Stimulated activated CD4-positive, alpha-beta T cell treated with anti-CD3 and anti-CD28 coated beads, Interleukin-1b, Interleukin-23, amount 100 ng/mL, for 1 hour (primary cell): ENCODE data around the gene PAPSS1.
"Not testable (repeated sequence)": the region's sequence is repeated elsewhere in the genome, so short reads cannot be mapped to it uniquely, and the experiment has no call there.

Experiments used
- DNase-seq, 2 donors: peaks; one replicate each; pipeline ENCODE4 v3.0.0-alpha.2; 2020; ENCODE audit warnings: low read depth in 2 of 2

The PAPSS1 gene

GRCh38 chr4:107719922-107720722 lies at the start of gene PAPSS1:
PAPSS1 (minus strand) TSS chr4:107720234; CDS start chr4:107720179, 55 bp downstream.
- peak; percentile 86 to 90 for DNase-seq

DNA sequence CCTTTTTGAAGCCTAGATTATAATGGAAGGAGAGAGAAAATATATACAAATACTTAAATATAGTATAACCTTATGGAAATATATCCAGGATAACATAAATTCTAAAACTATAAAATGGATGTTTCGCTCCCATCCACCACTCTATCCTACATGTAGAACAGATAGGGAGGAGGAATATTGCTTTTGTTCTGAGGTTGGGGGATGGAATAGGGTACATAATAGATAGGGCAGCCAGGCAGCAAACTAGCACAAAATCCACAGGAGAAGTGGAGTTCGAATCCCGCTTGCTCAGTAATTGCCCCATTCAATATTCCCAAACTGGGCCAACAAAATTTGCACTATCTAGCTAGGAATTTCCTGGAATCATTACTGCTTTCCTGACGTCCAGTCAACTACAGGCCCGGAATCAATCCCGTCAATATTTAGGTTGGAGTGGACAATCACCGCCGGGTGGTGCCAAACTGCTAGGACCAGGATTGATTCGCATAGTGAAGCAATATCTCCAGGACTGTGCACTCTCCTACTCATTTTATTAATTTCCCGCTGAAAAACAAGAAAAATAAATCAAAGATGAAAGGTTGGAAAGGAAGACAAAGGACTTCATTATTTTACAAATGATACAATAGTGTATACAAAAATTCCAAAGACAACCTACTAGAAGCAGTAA lies 40.4 kb upstream of the PAPSS1 start:
- DNase-seq: no peak

- DNase-seq: no peak
These were observed 37.9 kb upstream of the PAPSS1 start for GRCh38 chr4:107757864-107758476.

DNA sequence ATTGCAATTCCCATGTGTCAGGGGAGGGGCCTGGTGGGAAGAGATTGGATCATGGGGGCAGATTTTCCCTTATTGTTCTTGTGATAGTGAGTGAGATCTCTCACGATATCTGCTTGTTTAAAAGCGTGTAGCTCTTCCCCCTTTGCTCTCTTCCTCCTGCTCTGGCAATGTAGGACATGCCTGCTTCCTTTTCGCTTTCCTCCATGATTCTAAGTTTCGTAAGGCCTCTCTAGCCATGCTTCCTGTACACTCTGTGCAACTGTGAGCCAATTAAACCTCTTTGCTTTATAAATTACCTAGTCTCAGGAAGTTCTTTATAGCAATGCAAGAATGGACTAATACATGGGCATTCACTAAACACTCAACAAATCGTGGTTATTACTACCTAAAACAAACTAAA lies 37.2 kb upstream of the PAPSS1 start:
- DNase-seq: no peak

DNA sequence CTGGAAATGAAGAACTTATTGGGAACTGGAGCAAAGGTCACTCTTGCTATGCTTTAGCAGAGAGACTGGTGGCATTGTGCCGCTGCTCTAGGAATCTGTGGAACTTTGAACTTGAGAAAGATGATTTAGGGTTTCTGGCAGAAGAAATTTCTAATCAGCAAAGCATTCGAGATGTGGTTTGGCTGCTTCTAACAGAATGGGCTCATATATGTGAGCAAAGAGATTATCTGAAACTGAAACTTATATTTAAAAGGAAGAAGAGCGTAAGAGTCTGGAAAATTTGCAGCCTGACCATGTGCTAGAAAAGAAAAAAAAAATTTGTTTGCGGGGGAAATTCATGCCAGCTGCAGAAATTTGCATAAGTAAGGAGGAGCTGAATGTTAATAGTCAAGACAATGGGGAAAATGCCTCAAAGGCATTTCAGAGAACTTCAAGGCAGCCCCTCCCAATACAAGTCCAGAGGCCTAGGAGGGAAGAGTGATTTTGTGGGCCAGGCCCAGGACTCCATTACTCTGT lies 35.9 kb upstream of the PAPSS1 start:
- DNase-seq: no peak

DNA sequence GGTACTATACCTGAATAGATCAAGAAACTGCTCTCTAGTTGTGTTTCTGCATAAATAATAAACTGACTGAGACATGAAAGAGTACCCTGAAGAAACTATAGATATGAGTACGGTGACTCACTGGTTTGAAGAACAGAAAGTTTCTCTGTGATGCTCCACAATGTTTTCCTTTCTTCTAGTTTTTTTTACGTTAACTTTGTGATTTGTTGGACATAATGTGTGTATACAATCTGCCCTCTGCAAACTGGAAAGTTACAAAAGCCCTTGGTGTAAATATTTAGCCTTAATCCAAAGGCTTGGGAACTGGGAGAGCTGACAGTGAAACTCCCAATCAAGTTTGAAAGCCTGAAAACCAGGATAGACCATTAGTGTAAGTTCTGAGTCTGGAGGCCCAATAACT lies 31.6 kb upstream of the PAPSS1 start:
- no peak for DNase-seq

- DNase-seq: no peak
These were observed 27.9 kb upstream of the PAPSS1 start for GRCh38 chr4:107747748-107748486.

DNA sequence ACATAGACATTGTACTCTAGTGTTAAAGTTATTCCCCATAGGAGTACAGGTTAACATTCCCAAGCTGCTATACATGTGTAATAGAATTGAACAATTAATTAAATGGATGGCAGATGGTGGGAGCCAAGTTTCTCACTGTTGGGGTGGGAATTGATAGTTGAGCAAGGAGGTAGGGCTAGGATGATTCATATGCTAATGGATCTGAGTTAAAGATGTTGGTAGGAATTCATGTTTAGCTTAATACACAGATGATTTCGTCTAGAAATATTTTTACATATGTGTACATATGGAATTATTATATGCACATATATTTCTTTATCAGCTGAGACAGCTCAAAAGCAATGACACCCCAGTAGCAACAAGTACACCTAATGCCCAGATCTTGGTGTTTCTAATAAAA lies 26.1 kb upstream of the PAPSS1 start:
- DNase-seq: no peak

- DNase-seq: no peak
These were observed 24.5 kb upstream of the PAPSS1 start for GRCh38 chr4:107744532-107744931.

GRCh38 chr4:107743532-107743931 lies 23.5 kb upstream of the PAPSS1 start:
- DNase-seq: no peak

- DNase-seq: no peak
These were observed 22.8 kb upstream of the PAPSS1 start for GRCh38 chr4:107742791-107743190.

DNA sequence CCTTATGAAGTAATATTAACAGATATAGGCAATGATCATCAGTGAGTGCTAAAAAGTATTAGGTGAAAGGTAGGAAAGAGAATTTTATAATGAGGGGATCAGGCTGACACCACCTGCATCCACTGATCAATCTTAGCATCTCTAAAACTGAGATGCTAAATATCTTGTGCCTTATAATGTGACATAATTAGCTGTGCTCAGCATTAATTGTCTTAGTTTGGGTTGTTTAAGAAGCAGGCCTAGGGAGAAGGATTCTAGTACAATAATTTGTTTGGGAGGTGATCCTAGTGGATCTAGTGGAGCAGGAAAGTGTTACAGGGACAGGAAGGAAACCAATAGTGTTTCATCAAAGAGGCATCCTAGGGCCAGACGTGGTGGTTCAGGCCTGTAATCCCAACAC lies 22.2 kb upstream of the PAPSS1 start:
- no peak for DNase-seq

DNA sequence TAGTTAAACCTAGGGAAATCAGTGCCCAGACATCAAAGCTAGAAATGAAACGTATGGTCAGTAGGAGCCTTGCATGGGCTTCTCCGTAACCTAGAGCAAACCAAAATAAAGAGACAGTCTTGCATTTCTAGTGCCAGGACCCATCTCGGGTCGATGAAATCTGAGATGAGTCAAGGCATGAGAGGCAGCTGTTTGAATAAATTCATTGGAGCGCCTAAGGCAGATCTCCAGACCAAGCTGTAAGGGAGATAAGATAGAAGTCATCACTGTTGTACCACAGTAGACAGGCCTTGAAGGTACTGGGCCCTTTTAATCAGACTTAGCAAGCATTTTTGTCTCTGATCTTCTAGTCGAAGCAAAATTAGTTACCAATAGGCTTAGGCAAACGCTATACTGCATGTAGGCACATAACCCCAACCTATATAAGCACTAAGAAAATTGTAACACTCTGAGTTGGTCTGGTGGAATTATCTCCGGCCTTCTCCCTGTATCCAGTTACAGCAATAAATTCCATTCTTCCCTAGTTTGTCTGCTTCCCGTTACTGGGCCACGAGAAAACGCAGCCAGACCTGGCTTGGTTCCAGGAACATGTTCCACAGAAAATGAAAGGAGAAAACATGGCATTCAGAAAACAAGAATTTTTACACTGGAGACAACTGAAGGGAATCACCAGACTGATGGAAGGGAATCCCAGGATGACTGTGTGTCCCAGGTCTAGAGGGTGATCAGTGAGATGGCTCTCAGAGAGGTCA lies 21.1 kb upstream of the PAPSS1 start:
- DNase-seq: no peak

GRCh38 chr4:107740381-107740780 lies 20.3 kb upstream of the PAPSS1 start:
- no peak for DNase-seq

- no peak for DNase-seq
These were observed 17.4 kb upstream of the PAPSS1 start for GRCh38 chr4:107737450-107737849.

GRCh38 chr4:107736924-107737448 lies 17.0 kb upstream of the PAPSS1 start:
- DNase-seq: no peak

DNA sequence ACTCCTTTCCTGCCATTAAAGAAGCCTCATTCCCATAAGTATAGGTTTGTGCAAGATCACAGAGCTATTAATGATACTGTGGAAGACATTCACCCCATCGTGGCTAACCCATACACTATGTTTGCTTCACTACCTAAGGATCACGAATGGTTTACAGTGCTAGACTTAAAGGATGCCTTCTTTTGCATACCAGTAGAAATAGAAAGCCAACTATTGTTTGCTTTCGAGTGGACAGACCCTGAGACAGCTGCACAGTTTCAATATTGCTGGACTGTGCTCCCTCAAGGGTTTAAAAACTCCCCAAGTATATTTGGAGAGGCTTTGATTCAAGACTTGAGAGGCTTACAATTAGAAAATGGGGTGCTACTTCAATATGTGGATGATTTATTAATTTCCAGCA lies 16.0 kb upstream of the PAPSS1 start:
- DNase-seq: no peak

DNA sequence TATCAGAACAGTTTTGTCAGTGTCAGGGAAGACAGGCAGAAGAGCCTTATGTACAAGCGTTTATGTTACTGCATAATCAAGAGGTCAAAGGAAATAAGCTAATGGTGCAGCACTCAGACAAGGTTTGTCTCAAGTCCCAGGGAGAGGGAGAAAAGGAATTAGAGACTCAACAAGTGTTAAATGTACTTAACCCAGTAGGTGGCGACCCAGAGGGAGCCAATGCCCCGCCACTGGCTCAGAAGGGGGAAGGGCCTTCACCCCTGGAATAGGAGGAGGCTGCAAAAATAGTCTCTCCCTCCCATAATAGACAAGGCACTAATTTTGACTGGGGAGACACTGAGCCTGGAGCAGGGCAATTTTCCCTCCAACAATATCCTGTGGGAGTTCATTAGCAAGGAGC lies 14.1 kb upstream of the PAPSS1 start:
- DNase-seq: no peak

DNA sequence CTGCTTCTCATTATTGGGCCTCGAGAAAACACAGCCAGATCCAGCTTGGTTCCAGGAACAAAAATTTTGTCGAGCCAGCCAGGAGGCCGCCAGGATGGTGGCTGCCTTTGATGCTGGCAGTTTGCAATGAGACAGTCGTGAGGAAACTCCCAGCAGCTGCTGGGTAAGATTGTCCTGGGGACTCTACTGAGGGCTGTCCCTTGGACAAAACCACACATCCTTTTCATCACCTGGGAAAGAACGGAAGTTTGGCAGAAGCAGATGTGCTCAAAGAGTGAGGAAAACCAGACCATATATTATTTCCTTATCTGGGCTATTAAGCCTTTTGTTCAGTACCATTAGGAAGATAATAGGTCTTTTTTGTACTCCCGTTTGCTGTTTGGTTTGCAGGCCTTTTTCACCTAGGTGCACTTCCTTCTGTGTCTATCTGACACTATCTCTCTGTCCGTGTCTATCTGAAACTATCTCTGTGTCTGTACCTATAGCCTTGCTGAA lies 13.4 kb upstream of the PAPSS1 start:
- DNase-seq: no peak

DNA sequence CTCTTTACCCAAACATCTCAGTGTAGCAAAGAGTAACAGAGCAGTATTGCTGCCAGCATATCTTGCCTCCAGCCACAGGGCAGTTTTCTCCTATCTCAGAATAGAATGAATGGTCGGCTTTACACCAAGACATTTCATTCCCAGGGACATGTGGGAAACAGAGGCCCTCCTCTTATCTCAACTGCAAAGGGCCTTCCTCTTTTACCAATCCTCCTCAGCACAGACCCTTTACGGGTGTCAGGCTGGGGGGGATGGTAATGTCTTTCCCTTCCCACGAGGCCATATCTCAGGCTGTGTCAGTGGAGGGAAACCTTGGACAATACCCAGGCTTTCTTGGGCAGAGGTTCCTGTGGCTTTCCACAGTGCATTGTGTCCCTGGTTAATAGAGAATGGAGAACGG lies 9.0 kb upstream of the PAPSS1 start:
- not testable (repeated sequence) for DNase-seq
